Measurements from ENCODE around the gene MCTP1. TPM values are rescaled to one million over a fixed set of nuclear protein-coding genes. Genes with fewer than 3 reads are reported as not detected.

The MCTP1 gene
- total RNA-seq, 4 donors from 2014 or later = 5.4 to 22.1 (median 5.8) TPM

DNA sequence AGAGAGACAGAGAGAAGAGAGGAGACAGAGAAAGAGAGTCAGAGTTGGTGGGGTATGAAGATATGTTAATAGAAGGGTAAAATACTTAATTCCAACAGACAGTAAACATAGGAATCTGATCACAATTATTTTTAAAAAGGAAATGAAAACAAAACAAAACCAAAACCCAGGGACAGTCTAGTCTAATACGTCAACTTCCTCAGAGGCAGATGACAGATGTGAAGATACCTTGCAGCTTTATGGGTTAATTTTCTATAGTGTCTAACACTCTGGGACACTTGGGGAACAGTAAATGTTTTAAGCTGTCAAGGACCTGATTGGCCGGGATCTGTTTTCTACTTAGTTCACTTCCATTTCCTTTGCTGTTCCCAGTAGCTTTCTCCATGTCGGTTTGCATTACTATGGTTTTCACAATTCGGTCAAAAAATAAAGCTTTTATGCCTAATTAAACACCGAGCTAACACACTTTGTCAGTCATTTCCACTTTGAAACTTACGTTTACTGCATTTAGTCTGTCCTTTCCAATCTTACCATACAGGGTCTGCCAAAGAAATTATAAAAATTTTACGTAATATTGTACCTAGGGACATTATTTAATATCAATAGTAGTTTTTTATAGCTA is 216.5 kb downstream of the MCTP1 start:
- Histone ChIP-seq H3K4me3 (peak overlapping the region in 3 of 4 donors; percentile 4 to 17 (median 14)), H3K4me1 (no peaks in the 10 kb centered on the region), H3K27ac (peak overlapping the region; percentile 15 to 73 (median 64)), H3K27me3 (no peaks in the 10 kb centered on the region), H3K9me3 (no peaks in the 10 kb centered on the region), H3K36me3 (no peaks in the 10 kb centered on the region)
- no peak for DNase-seq
- intact Hi-C loops (cut with DNase I; ENCODE audit: low total_unique reads) (no loop called here), in situ Hi-C loops (cut with MboI; ENCODE audit: low sequenced_read_pairs in 4 of 4) (no loop called here)
- ATAC-seq = no peak
- TF ChIP-seq POLR2A (IDR thresholded peaks at IDR 0.05) = no peak
- TF ChIP-seq, protein P1, sequence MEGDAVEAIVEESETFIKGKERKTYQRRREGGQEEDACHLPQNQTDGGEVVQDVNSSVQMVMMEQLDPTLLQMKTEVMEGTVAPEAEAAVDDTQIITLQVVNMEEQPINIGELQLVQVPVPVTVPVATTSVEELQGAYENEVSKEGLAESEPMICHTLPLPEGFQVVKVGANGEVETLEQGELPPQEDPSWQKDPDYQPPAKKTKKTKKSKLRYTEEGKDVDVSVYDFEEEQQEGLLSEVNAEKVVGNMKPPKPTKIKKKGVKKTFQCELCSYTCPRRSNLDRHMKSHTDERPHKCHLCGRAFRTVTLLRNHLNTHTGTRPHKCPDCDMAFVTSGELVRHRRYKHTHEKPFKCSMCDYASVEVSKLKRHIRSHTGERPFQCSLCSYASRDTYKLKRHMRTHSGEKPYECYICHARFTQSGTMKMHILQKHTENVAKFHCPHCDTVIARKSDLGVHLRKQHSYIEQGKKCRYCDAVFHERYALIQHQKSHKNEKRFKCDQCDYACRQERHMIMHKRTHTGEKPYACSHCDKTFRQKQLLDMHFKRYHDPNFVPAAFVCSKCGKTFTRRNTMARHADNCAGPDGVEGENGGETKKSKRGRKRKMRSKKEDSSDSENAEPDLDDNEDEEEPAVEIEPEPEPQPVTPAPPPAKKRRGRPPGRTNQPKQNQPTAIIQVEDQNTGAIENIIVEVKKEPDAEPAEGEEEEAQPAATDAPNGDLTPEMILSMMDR (IDR thresholded peaks at IDR 0.05 in 4 of 5, conservative IDR thresholded peaks at IDR 0.05 in 1 of 5) = no peak

DNA sequence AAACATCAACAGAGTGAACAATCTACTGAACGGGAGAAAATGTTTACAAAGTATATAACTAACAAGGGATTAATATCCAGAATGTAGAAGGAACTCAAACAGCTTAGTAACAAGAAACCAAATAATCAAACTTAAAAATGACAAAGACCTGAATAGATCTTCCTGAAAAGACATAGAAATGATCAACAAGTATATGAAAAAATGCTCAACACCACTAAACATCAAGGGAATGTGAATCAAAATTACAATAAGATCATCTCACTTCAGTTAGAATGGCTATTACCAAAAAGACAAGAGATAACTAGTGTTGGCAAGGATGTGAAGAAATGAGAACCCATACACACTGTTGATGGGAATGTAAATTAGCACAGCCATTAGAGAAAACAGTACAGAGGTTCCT is 218.8 kb downstream of the MCTP1 start:
- DNase-seq (no peak), ATAC-seq (no peak)
- H3K4me1 ChIP-seq = no peaks in the 10 kb centered on the region
- no peaks in the 10 kb centered on the region for H3K36me3 ChIP-seq
- intact Hi-C loops (cut with DNase I; ENCODE audit: low total_unique reads) (no loop called here), in situ Hi-C loops (cut with MboI; ENCODE audit: low sequenced_read_pairs in 4 of 4) (no loop called here)
- no peaks in the 10 kb centered on the region for H3K27me3 ChIP-seq
- no peaks in the 10 kb centered on the region for H3K9me3 ChIP-seq
- no peak overlapping the region for H3K4me3 ChIP-seq
- no peak for TF ChIP-seq POLR2A (IDR thresholded peaks at IDR 0.05)
- TF ChIP-seq, protein P1 (IDR thresholded peaks at IDR 0.05 in 4 of 5, conservative IDR thresholded peaks at IDR 0.05 in 1 of 5) = no peak
- no peak overlapping the region for H3K27ac ChIP-seq

DNA sequence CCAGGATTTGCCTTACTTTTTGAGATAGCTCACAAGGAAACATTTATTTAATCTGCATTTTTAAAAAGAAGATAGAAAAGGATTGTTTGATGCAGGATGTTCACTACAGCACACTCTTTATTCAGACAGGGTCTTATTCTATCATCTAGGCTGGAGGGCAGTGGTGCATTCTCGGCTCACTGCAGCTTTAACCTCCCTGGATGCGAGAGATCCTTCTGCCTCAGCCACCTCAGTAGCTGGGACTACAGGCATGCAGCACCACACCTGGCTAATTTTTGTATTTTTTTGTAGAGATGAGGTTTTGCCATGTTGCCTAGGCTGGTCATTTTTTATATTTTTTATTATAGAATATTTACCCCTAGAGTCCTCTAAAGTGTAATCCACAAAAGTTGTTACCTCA is 221.4 kb downstream of the MCTP1 start:
- H3K27ac ChIP-seq = no peak overlapping the region
- TF ChIP-seq POLR2A (IDR thresholded peaks at IDR 0.05) = no peak
- TF ChIP-seq, protein P1 (IDR thresholded peaks at IDR 0.05 in 4 of 5, conservative IDR thresholded peaks at IDR 0.05 in 1 of 5) = no peak
- ATAC-seq = no peak
- H3K27me3 ChIP-seq = no peaks in the 10 kb centered on the region
- no peaks in the 10 kb centered on the region for H3K36me3 ChIP-seq
- DNase-seq = no peak
- in situ Hi-C loops (cut with MboI; ENCODE audit: low sequenced_read_pairs in 4 of 4) (no loop called here), intact Hi-C loops (cut with DNase I; ENCODE audit: low total_unique reads) (no loop called here)
- no peaks in the 10 kb centered on the region for H3K4me1 ChIP-seq
- H3K4me3 ChIP-seq = no peak overlapping the region
- no peaks in the 10 kb centered on the region for H3K9me3 ChIP-seq

DNA sequence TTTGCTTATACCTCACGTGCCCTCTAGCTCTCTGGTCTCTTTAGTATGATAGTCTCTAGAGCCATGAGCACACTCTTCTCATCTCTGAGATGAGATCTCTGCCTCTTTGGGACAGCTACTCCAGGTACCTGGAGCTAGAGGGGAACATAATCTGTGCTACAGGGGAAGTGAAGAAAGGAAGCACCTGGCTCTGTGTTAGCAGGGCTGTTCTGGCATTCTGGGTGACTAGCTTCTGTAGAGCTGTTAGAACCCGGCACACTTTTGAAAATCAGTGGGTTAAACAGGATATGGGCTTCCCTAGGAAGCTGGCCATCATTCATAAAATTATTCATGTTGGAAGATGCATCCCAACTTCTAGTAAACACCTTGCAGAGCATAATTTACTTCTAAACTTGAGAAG is 224.8 kb downstream of the MCTP1 start:
- in situ Hi-C loops (cut with MboI; ENCODE audit: low sequenced_read_pairs in 4 of 4) (no loop called here), intact Hi-C loops (cut with DNase I; ENCODE audit: low total_unique reads) (no loop called here)
- H3K27ac ChIP-seq = no peak overlapping the region
- H3K27me3 ChIP-seq = no peaks in the 10 kb centered on the region
- no peaks in the 10 kb centered on the region for H3K36me3 ChIP-seq
- DNase-seq (no peak), ATAC-seq (no peak)
- TF ChIP-seq, protein P1 (IDR thresholded peaks at IDR 0.05 in 4 of 5, conservative IDR thresholded peaks at IDR 0.05 in 1 of 5) = no peak
- TF ChIP-seq POLR2A (IDR thresholded peaks at IDR 0.05) = no peak
- no peaks in the 10 kb centered on the region for H3K9me3 ChIP-seq
- H3K4me3 ChIP-seq = no peak overlapping the region
- no peaks in the 10 kb centered on the region for H3K4me1 ChIP-seq

DNA sequence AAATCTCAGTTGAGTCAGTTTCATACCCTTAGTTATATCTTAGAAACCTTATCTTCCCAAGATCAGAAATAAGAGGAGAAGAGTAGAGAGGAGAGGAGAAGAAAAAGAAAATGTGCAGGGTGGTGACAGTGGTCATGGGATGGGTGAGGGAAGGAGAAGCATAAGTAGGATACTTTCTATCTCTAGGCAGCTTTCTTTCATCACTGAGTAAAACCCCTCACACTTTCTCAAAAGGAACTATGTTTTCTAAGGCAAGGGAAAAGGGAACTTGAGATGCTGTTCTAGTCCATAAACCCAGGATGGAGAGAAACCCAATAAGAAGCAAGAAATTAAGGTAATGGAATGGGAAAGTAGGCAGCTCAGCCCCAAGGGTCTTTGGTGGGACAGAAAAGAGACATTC is 225.3 kb downstream of the MCTP1 start:
- in situ Hi-C loops (cut with MboI; ENCODE audit: low sequenced_read_pairs in 4 of 4) = no loop called here
- TF ChIP-seq, protein P1 (IDR thresholded peaks at IDR 0.05 in 4 of 5, conservative IDR thresholded peaks at IDR 0.05 in 1 of 5) = no peak
- no peak for TF ChIP-seq POLR2A (IDR thresholded peaks at IDR 0.05)
- no peaks in the 10 kb centered on the region for H3K4me1 ChIP-seq
- H3K27me3 ChIP-seq = no peaks in the 10 kb centered on the region
- ATAC-seq (no peak), DNase-seq (no peak)
- no peaks in the 10 kb centered on the region for H3K36me3 ChIP-seq
- intact Hi-C loops (cut with DNase I; ENCODE audit: low total_unique reads) = no loop called here
- no peak overlapping the region for H3K27ac ChIP-seq
- H3K9me3 ChIP-seq = no peaks in the 10 kb centered on the region
- no peak overlapping the region for H3K4me3 ChIP-seq
